Measurements from ENCODE around the gene PKN1.

Gene PKN1

GRCh38 chr19:14407605-14408484, 25.3 kb upstream of the PKN1 start:
- DNase-seq = peak; percentile 15

- no peak for DNase-seq
Observed at GRCh38 chr19:14408491-14409145, 24.5 kb upstream of the PKN1 start.

GRCh38 chr19:14409146-14410023, 23.7 kb upstream of the PKN1 start:
- DNase-seq = no peak

- no peak for DNase-seq
Observed at GRCh38 chr19:14410091-14411051, 22.7 kb upstream of the PKN1 start.

- DNase-seq = no peak
Observed at GRCh38 chr19:14411161-14411937, 21.8 kb upstream of the PKN1 start.

- DNase-seq = no peak
Observed at GRCh38 chr19:14411938-14412245, 21.2 kb upstream of the PKN1 start.

GRCh38 chr19:14412324-14412995, 20.6 kb upstream of the PKN1 start:
- no peak for DNase-seq

GRCh38 chr19:14412996-14413692, 20.0 kb upstream of the PKN1 start:
- DNase-seq = no peak

GRCh38 chr19:14413693-14414181, 19.4 kb upstream of the PKN1 start:
- DNase-seq = no peak

GRCh38 chr19:14414926-14415690, 18.0 kb upstream of the PKN1 start:
- DNase-seq = no peak

- DNase-seq = no peak
Observed at GRCh38 chr19:14416817-14417231, 16.3 kb upstream of the PKN1 start.

GRCh38 chr19:14418856-14419105, 14.3 kb upstream of the PKN1 start:
- no peak for DNase-seq

- DNase-seq = peak; percentile 100
Observed at GRCh38 chr19:14419106-14419813, 13.8 kb upstream of the PKN1 start, which contains the start of gene DDX39A. TSS of gene DDX39A (minus strand) at chr19:14419341. CDS start at chr19:14413220, 6,121 bp downstream.

- DNase-seq = peak; percentile 82
Observed at GRCh38 chr19:14425696-14426138, 7.4 kb upstream of the PKN1 start.

GRCh38 chr19:14427461-14427860, 5.6 kb upstream of the PKN1 start:
- DNase-seq = no peak

- no peak for DNase-seq
Observed at GRCh38 chr19:14428882-14429416, 4.2 kb upstream of the PKN1 start.

- no peak for DNase-seq
Observed at GRCh38 chr19:14430712-14431111, 2.4 kb upstream of the PKN1 start.
